Mesothelial cell of epicardium (in vitro differentiated cells): Measurements from ENCODE around the gene DLK1. TPM values are rescaled to one million over a fixed set of nuclear protein-coding genes. Genes with fewer than 3 reads are reported as not detected.

Source experiments
- DNase-seq, 2 experiments: peaks; one replicate each; pipeline ENCODE4 v3.0.0; 2021; ENCODE audit warnings: low spot score in 2 of 2; ENCODE audit not compliant: unreplicated experiment in 2 of 2
- H3K27ac Mint-ChIP-seq: 2 replicates; pipeline ENCODE4 v1.8.0; 2021; ENCODE audit warnings: mixed read lengths
- H3K27me3 Mint-ChIP-seq: 2 replicates; pipeline ENCODE4 v1.8.0; 2021; ENCODE audit warnings: low read depth, mixed read lengths
- H3K36me3 Mint-ChIP-seq: 2 replicates; pipeline ENCODE4 v1.8.0; 2021; ENCODE audit warnings: mixed read lengths
- H3K4me1 Mint-ChIP-seq: 2 replicates; pipeline ENCODE4 v1.8.0; 2021; ENCODE audit warnings: mixed read lengths
- H3K4me3 Mint-ChIP-seq: 2 replicates; pipeline ENCODE4 v1.8.0; 2021; ENCODE audit warnings: mild to moderate bottlenecking, moderate library complexity, mixed read lengths
- H3K9me3 Mint-ChIP-seq: 2 replicates; pipeline ENCODE4 v1.8.0; 2021; ENCODE audit warnings: mixed read lengths
- total RNA-seq: library from RNA; stranded (reverse); gene quantifications from 3 replicates; pipeline ENCODE4 v1.2.1, GENCODE V29; 2021
- TF ChIP-seq, protein P1 (sequence below): fragments of 200-600 bp; sonication (generic); IDR thresholded peaks from one replicate; pipeline ENCODE4 v1.5.0; 2021; ENCODE audit warnings: antibody characterized with exemption; ENCODE audit not compliant: unreplicated experiment

Gene DLK1
- total RNA-seq, 1 donor from 2014 or later: 1,080 TPM

GRCh38 chr14:100783630-100784370, 57.1 kb downstream of the DLK1 start:
- Mint-ChIP-seq H3K27me3 (no peaks in the 10 kb centered on the region), H3K4me3 (no peak overlapping the region), H3K4me1 (peaks cover 40% of the 10 kb centered on the region), H3K36me3 (no peaks in the 10 kb centered on the region), H3K27ac (no peak overlapping the region), H3K9me3 (no peaks in the 10 kb centered on the region)
- DNase-seq: no peak
- TF ChIP-seq, protein P1, sequence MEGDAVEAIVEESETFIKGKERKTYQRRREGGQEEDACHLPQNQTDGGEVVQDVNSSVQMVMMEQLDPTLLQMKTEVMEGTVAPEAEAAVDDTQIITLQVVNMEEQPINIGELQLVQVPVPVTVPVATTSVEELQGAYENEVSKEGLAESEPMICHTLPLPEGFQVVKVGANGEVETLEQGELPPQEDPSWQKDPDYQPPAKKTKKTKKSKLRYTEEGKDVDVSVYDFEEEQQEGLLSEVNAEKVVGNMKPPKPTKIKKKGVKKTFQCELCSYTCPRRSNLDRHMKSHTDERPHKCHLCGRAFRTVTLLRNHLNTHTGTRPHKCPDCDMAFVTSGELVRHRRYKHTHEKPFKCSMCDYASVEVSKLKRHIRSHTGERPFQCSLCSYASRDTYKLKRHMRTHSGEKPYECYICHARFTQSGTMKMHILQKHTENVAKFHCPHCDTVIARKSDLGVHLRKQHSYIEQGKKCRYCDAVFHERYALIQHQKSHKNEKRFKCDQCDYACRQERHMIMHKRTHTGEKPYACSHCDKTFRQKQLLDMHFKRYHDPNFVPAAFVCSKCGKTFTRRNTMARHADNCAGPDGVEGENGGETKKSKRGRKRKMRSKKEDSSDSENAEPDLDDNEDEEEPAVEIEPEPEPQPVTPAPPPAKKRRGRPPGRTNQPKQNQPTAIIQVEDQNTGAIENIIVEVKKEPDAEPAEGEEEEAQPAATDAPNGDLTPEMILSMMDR: no peak

GRCh38 chr14:100784523-100785337, 58.0 kb downstream of the DLK1 start:
- no peak for DNase-seq
- Mint-ChIP-seq H3K4me3 (no peak overlapping the region), H3K36me3 (no peaks in the 10 kb centered on the region), H3K9me3 (no peaks in the 10 kb centered on the region), H3K27ac (no peak overlapping the region), H3K4me1 (peaks cover 50% of the 10 kb centered on the region), H3K27me3 (no peaks in the 10 kb centered on the region)
- TF ChIP-seq, protein P1: no peak

DNA sequence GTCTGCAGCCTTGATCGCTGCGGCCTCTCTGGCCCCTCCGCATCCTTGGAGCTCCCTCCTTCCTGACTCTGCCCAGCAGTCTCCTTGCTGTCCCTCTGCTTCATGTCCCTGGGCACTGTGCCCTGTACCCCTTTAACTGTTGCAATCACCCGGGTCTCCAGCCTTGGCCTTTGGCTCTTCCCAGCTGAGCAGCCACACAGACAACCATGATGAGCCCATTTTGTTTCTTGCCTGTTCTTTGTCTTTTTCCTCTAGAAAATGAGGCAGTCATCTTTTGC, 58.6 kb downstream of the DLK1 start:
- no peak for DNase-seq
- Mint-ChIP-seq H3K4me3 (no peak overlapping the region), H3K27me3 (no peaks in the 10 kb centered on the region), H3K9me3 (no peaks in the 10 kb centered on the region), H3K27ac (no peak overlapping the region), H3K36me3 (no peaks in the 10 kb centered on the region), H3K4me1 (peaks cover 55% of the 10 kb centered on the region)
- TF ChIP-seq, protein P1: no peak

GRCh38 chr14:100785626-100786025, 58.9 kb downstream of the DLK1 start:
- TF ChIP-seq, protein P1: no peak
- no peaks in the 10 kb centered on the region for H3K27me3 Mint-ChIP-seq
- peaks cover 59% of the 10 kb centered on the region for H3K4me1 Mint-ChIP-seq

DNA sequence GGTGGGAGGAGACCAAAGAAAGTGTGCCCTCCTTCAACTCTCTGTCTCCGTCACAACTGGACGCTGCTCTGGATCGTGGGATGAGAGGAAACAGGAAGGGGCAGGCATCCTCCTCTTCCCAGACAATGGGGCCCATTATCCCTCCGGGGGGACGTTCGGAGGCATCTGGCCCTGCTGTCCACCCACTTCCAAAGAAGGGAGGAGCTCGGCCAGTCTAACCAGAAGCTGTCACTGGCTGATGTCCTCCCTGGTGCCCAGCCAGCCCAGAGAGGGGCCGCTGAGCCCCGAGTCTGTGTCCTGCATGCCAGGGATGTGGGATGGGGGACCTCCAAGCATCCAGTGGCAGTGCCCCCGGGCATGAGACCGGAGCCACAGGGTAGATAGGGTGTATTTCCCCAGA, 59.4 kb downstream of the DLK1 start:
- DNase-seq: no peak
- no peak overlapping the region for H3K27ac Mint-ChIP-seq
- no peaks in the 10 kb centered on the region for H3K36me3 Mint-ChIP-seq
- no peak overlapping the region for H3K4me3 Mint-ChIP-seq
- H3K9me3 Mint-ChIP-seq: no peaks in the 10 kb centered on the region
- TF ChIP-seq, protein P1: no peak
- peaks cover 60% of the 10 kb centered on the region for H3K4me1 Mint-ChIP-seq
- no peaks in the 10 kb centered on the region for H3K27me3 Mint-ChIP-seq

More at GRCh38 chr14:100785626-100786025, 58.9 kb downstream of the DLK1 start:
- Mint-ChIP-seq H3K4me3 (no peak overlapping the region), H3K9me3 (no peaks in the 10 kb centered on the region), H3K27ac (no peak overlapping the region), H3K36me3 (no peaks in the 10 kb centered on the region)
- no peak for DNase-seq
